Activated CD4-positive, alpha-beta T cell treated with anti-CD3 and anti-CD28 coated beads, Interleukin-2, Interleukin-6, amounts not matched to agents 100 ng/mL and 50 ng/mL, durations not matched to agents 16 hours and 8 hours (primary cell): ENCODE results near the gene NCKAP1.
"Not testable (repeated sequence)": the region's sequence is repeated elsewhere in the genome, so short reads cannot be mapped to it uniquely, and the experiment has no call there.

ENCODE experiments used
- DNase-seq: peaks from one replicate; pipeline ENCODE4 v3.0.0-alpha.2; 2020

The NCKAP1 gene

GRCh38 chr2:182999348-183000028 is 38.8 kb downstream of the NCKAP1 start:
- DNase-seq, result no peak

- no peak for DNase-seq
These were observed 43.9 kb downstream of the NCKAP1 start for GRCh38 chr2:182994228-182994912.

- DNase-seq, result no peak
These were observed 55.3 kb downstream of the NCKAP1 start for GRCh38 chr2:182982941-182983340.

GRCh38 chr2:182981475-182981874 is 56.8 kb downstream of the NCKAP1 start:
- not testable (repeated sequence) for DNase-seq

GRCh38 chr2:182980652-182981051 is 57.6 kb downstream of the NCKAP1 start:
- no peak for DNase-seq

GRCh38 chr2:182980115-182980514 is 58.1 kb downstream of the NCKAP1 start:
- DNase-seq, result peak; percentile 17

GRCh38 chr2:182977463-182977862 is 60.8 kb downstream of the NCKAP1 start:
- no peak for DNase-seq

GRCh38 chr2:182973441-182974352 is 64.6 kb downstream of the NCKAP1 start:
- DNase-seq, result no peak

- DNase-seq, result no peak
These were observed 65.7 kb downstream of the NCKAP1 start for GRCh38 chr2:182972548-182972942.

- no peak for DNase-seq
These were observed 66.3 kb downstream of the NCKAP1 start for GRCh38 chr2:182971820-182972547.

GRCh38 chr2:182970486-182970885 is 67.8 kb downstream of the NCKAP1 start:
- DNase-seq, result no peak

- DNase-seq, result no peak
These were observed 69.8 kb downstream of the NCKAP1 start for GRCh38 chr2:182968493-182968892.

- not testable (repeated sequence) for DNase-seq
These were observed 71.9 kb downstream of the NCKAP1 start for GRCh38 chr2:182966356-182966755.

GRCh38 chr2:182962641-182963040 is 75.6 kb downstream of the NCKAP1 start:
- DNase-seq, result no peak

- DNase-seq, result not testable (repeated sequence)
These were observed 77.4 kb downstream of the NCKAP1 start for GRCh38 chr2:182960869-182961268.

- no peak for DNase-seq
These were observed 83.5 kb downstream of the NCKAP1 start for GRCh38 chr2:182954789-182955188.

- no peak for DNase-seq
These were observed 85.4 kb downstream of the NCKAP1 start for GRCh38 chr2:182952741-182953450.

- peak; percentile 73 for DNase-seq
These were observed 86.2 kb downstream of the NCKAP1 start for GRCh38 chr2:182951948-182952663.

GRCh38 chr2:182950546-182950945 is 87.7 kb downstream of the NCKAP1 start:
- DNase-seq, result no peak

- peak; percentile 58 for DNase-seq
These were observed 88.6 kb downstream of the NCKAP1 start for GRCh38 chr2:182949572-182950189.

GRCh38 chr2:182949052-182949451 is 89.2 kb downstream of the NCKAP1 start:
- DNase-seq, result no peak
